ENCODE results near the gene BICRA. TPM values are rescaled to one million over a fixed set of nuclear protein-coding genes. Genes with fewer than 3 reads are reported as not detected.

The BICRA gene
- total and polyA plus RNA-seq, 2 of the 4 experiments (the other 2 are of a cell fraction), result 1.8 to 3.5 TPM

DNA sequence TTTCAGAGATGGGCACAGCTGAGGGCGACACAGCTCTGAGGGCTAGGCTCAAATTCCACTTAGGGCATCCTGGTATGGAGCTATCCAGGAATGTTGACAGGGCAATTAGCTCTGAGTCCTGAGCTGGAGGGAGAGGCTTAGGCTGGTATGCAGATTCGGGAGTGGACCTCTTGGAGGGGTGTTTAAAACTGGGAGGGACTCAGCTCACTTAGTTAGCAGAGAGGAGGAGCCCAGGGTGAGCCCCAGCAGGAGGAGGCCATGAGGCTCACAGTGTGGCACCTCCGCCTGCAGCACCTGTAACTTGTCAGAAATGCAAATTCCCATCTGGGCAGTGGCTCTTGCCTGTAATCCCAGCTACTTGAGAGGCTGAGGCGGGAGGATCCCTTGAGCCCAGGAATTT lies 126.2 kb downstream of the BICRA start:
- no peak for TF ChIP-seq BHLHE40 (IDR thresholded peaks at IDR 0.05; ENCODE audit: low read depth, low read length)
- Histone ChIP-seq H3K4me3 (ENCODE audit: insufficient read depth, low read depth, low read length) (no peak overlapping the region), H3K23ac (ENCODE audit: low read depth, low read length) (no peak overlapping the region), H3K79me1 (ENCODE audit: low read depth in 1 of 2, low read length in 2 of 2) (peaks cover 45 to 62% of the 10 kb centered on the region in 2 experiments), H2BK120ac (ENCODE audit: low read depth, low read length) (no peak overlapping the region), H3K27ac (ENCODE audit: insufficient read depth, low read length) (no peak overlapping the region), H3K14ac (replicated peaks; ENCODE audit: low read depth, low read length) (no peak overlapping the region), H3K56ac (ENCODE audit: extremely low read depth, insufficient read depth, low read length) (no peak overlapping the region), H3K18ac (ENCODE audit: low read depth, low read length) (no peak overlapping the region), H2BK5ac (ENCODE audit: low read depth, low read length, poor library complexity, severe bottlenecking) (no peak overlapping the region), H2BK20ac (ENCODE audit: low read depth, low read length) (no peak overlapping the region), H4K8ac (ENCODE audit: low read depth in 2 of 2, low read length in 2 of 2) (no peak overlapping the region), H2AK9ac (replicated peaks; ENCODE audit: low read depth, low read length, poor library complexity) (no peak overlapping the region), H3K9me3 (ENCODE audit: control insufficient read depth, insufficient read depth, low read length) (peaks cover 6% of the 10 kb centered on the region; the same call in 1 of the 2 replicates), H2AFZ (replicated peaks; ENCODE audit: low read length, poor library complexity) (no peak overlapping the region), H2AK5ac (ENCODE audit: low read depth, low read length) (no peak overlapping the region), H3K4ac (ENCODE audit: low read depth, low read length) (no peak overlapping the region), H4K91ac (ENCODE audit: insufficient read depth, low read depth, low read length) (no peak overlapping the region), H3K9ac (ENCODE audit: low read depth, low read length) (no peak overlapping the region), H4K20me1 (ENCODE audit: insufficient read depth, low read length) (peaks cover 53% of the 10 kb centered on the region), H3K36me3 (ENCODE audit: control insufficient read depth, insufficient read depth, low read length) (peaks cover 68% of the 10 kb centered on the region), H3K4me2 (ENCODE audit: low read depth, low read length) (no peak overlapping the region), H4K5ac (ENCODE audit: low read depth, low read length) (no peak overlapping the region), H3K4me1 (ENCODE audit: control insufficient read depth, insufficient read depth, low read length) (peaks cover 8% of the 10 kb centered on the region), H3K9me1 (ENCODE audit: insufficient read depth, low read length) (peaks cover 14% of the 10 kb centered on the region), H2BK15ac (ENCODE audit: low read depth, low read length) (no peak overlapping the region), H3K27me3 (ENCODE audit: control insufficient read depth, insufficient read depth, low read length) (no peaks in the 10 kb centered on the region)
- ChIA-PET POLR2A (ENCODE audit: unreplicated experiment) (no interaction called here), CTCF (interaction anchor here (1.0 kb wide), 1 partner anchor 22 kb away, joined by 3 read pairs; no protein-coding TSS in a partner anchor)
- DNase-seq, result no peak
- intact Hi-C loops (cut with micrococcal nuclease), result no loop called here
- in situ Hi-C loops (cut with MboI; ENCODE audit: low sequenced_read_pairs), result no loop called here
- dilution Hi-C loops (cut with HindIII; ENCODE audit: low sequenced_read_pairs, unreplicated experiment), result no loop called here
- BruUV-seq (replicated peaks), result no TSS peak
- ATAC-seq (ENCODE audit: low read depth), result peak; percentile 36
- 88% methylated on average over 3 of the region's 4 CpGs; no CpG with 5 or more reads in 1 of the 2 experiments for WGBS, 2 experiments (ENCODE audit: extremely low coverage in 2 of 2, insufficient read length in 1 of 2)
